ENCODE data around the gene FOXN3.

GRCh38 chr14:89244720-89245119 lies 172.3 kb downstream of the FOXN3 start:
- TF ChIP-seq ESRRA (IDR thresholded peaks at IDR 0.05; ENCODE audit: low read length) (no peak), EZH2 (IDR thresholded peaks at IDR 0.05; ENCODE audit: borderline replicate concordance, control insufficient read depth, low read depth, low read length) (no peak), SPI1 (IDR thresholded peaks at IDR 0.05; ENCODE audit: borderline replicate concordance, insufficient read depth, low read depth, low read length) (no peak), ELK1 (IDR thresholded peaks at IDR 0.05; ENCODE audit: low read depth, low read length) (no peak), KAT2A (conservative IDR thresholded peaks at IDR 0.05; ENCODE audit: control insufficient read depth, low read depth, low read length) (no peak), CTCF (IDR thresholded peaks at IDR 0.05 in 2 of 3, conservative IDR thresholded peaks at IDR 0.05 in 1 of 3; ENCODE audit: control insufficient read depth in 2 of 3, extremely low read depth in 1 of 3, insufficient read depth in 1 of 3, low read depth in 3 of 3, low read length in 3 of 3) (no peak), ZBTB4 (CRISPR knock-in tag; IDR thresholded peaks at IDR 0.05) (no peak), CBFB (IDR thresholded peaks at IDR 0.05; ENCODE audit: low read depth) (no peak), TARDBP (IDR thresholded peaks at IDR 0.05; ENCODE audit: borderline replicate concordance) (no peak), EED (IDR thresholded peaks at IDR 0.05; ENCODE audit: low read depth) (no peak)
